ES-I3 (cell line): ENCODE measurements around the gene FHIT.
"Not testable (repeated sequence)": the region's sequence is repeated elsewhere in the genome, so short reads cannot be mapped to it uniquely, and the experiment has no call there.

ENCODE experiments used
- H3K36me3 ChIP-seq: 2 replicates; pipeline ENCODE4 v1.6.1; 2013; ENCODE audit warnings: mild to moderate bottlenecking, low read length, control low read depth, moderate library complexity; ENCODE audit not compliant: insufficient read depth
- H3K4me1 ChIP-seq: 2 replicates; pipeline ENCODE4 v1.6.1; 2013; ENCODE audit warnings: mild to moderate bottlenecking, control low read depth, low read length; ENCODE audit not compliant: insufficient read depth
- H3K9ac ChIP-seq: 2 replicates; pipeline ENCODE4 v1.6.1; 2013; ENCODE audit warnings: low read depth, mild to moderate bottlenecking, low read length, moderate library complexity
- H3K9me3 ChIP-seq: 2 replicates; pipeline ENCODE4 v1.6.1; 2013; ENCODE audit warnings: mild to moderate bottlenecking, low read length, moderate library complexity; ENCODE audit not compliant: control insufficient read depth, insufficient read depth

Gene FHIT

GRCh38 chr3:61216171-61216570 is 35.1 kb downstream of the FHIT start:
- not testable (repeated sequence) for H3K36me3 ChIP-seq, H3K9ac ChIP-seq, H3K9me3 ChIP-seq, H3K4me1 ChIP-seq

- Histone ChIP-seq H3K36me3 (no peaks in the 10 kb centered on the region), H3K9me3 (no peaks in the 10 kb centered on the region), H3K4me1 (no peaks in the 10 kb centered on the region), H3K9ac (no peak overlapping the region)
These were observed 49.2 kb downstream of the FHIT start for GRCh38 chr3:61202086-61202485.

GRCh38 chr3:61201071-61201470 is 50.2 kb downstream of the FHIT start:
- Histone ChIP-seq H3K9ac (no peak overlapping the region), H3K4me1 (no peaks in the 10 kb centered on the region), H3K9me3 (no peaks in the 10 kb centered on the region), H3K36me3 (no peaks in the 10 kb centered on the region)

- H3K4me1 ChIP-seq, result no peaks in the 10 kb centered on the region
- no peaks in the 10 kb centered on the region for H3K36me3 ChIP-seq
- no peaks in the 10 kb centered on the region for H3K9me3 ChIP-seq
- H3K9ac ChIP-seq, result no peak overlapping the region
These were observed 51.0 kb downstream of the FHIT start for GRCh38 chr3:61200270-61200669.

- Histone ChIP-seq H3K4me1 (no peaks in the 10 kb centered on the region), H3K9me3 (no peaks in the 10 kb centered on the region), H3K36me3 (no peaks in the 10 kb centered on the region)
These were observed 51.4 kb downstream of the FHIT start for GRCh38 chr3:61199843-61200242.

GRCh38 chr3:61194892-61195538 is 56.2 kb downstream of the FHIT start:
- Histone ChIP-seq H3K36me3 (no peaks in the 10 kb centered on the region), H3K9me3 (no peaks in the 10 kb centered on the region), H3K4me1 (0 out of 2 replicates have a peak, but pooled peaks cover 5% of the 10 kb centered on the region), H3K9ac (no peak overlapping the region)

More at GRCh38 chr3:61199843-61200242, 51.4 kb downstream of the FHIT start:
- no peak overlapping the region for H3K9ac ChIP-seq

- Histone ChIP-seq H3K9ac (no peak overlapping the region), H3K36me3 (no peaks in the 10 kb centered on the region), H3K4me1 (0 out of 2 replicates have a peak, but pooled peaks cover 5% of the 10 kb centered on the region), H3K9me3 (no peaks in the 10 kb centered on the region)
These were observed 59.0 kb downstream of the FHIT start for GRCh38 chr3:61192222-61192621.

- H3K9me3 ChIP-seq, H3K4me1 ChIP-seq, H3K9ac ChIP-seq, H3K36me3 ChIP-seq: not testable (repeated sequence)
These were observed 61.0 kb downstream of the FHIT start for GRCh38 chr3:61190205-61190604.

GRCh38 chr3:61186030-61186429 is 65.2 kb downstream of the FHIT start:
- Histone ChIP-seq H3K4me1 (0 out of 2 replicates have a peak, but pooled peaks cover 4% of the 10 kb centered on the region), H3K9me3 (no peaks in the 10 kb centered on the region), H3K9ac (no peak overlapping the region), H3K36me3 (no peaks in the 10 kb centered on the region)

GRCh38 chr3:61184956-61185355 is 66.3 kb downstream of the FHIT start:
- Histone ChIP-seq H3K9me3 (no peaks in the 10 kb centered on the region), H3K36me3 (no peaks in the 10 kb centered on the region), H3K4me1 (0 out of 2 replicates have a peak, but pooled peaks cover 4% of the 10 kb centered on the region), H3K9ac (no peak overlapping the region)

GRCh38 chr3:61182662-61183061 is 68.6 kb downstream of the FHIT start:
- no peak overlapping the region for H3K9ac ChIP-seq
- 0 out of 2 replicates have a peak, but pooled peaks cover 4% of the 10 kb centered on the region for H3K4me1 ChIP-seq
- no peaks in the 10 kb centered on the region for H3K9me3 ChIP-seq
- H3K36me3 ChIP-seq, result no peaks in the 10 kb centered on the region

GRCh38 chr3:61181874-61182273 is 69.4 kb downstream of the FHIT start:
- 0 out of 2 replicates have a peak, but pooled peaks cover 4% of the 10 kb centered on the region for H3K4me1 ChIP-seq
- no peaks in the 10 kb centered on the region for H3K9me3 ChIP-seq
- no peak overlapping the region for H3K9ac ChIP-seq
- no peaks in the 10 kb centered on the region for H3K36me3 ChIP-seq

GRCh38 chr3:61180206-61180605 is 71.0 kb downstream of the FHIT start:
- Histone ChIP-seq H3K36me3 (no peaks in the 10 kb centered on the region), H3K9ac (no peak overlapping the region), H3K9me3 (no peaks in the 10 kb centered on the region), H3K4me1 (0 out of 2 replicates have a peak, but pooled peaks cover 3% of the 10 kb centered on the region)

GRCh38 chr3:61178167-61178566 is 73.1 kb downstream of the FHIT start:
- H3K36me3 ChIP-seq, result no peaks in the 10 kb centered on the region
- no peaks in the 10 kb centered on the region; the same call in 1 of the 2 replicates for H3K4me1 ChIP-seq
- H3K9me3 ChIP-seq, result no peaks in the 10 kb centered on the region
- H3K9ac ChIP-seq, result no peak overlapping the region

GRCh38 chr3:61177450-61177849 is 73.8 kb downstream of the FHIT start:
- H3K9me3 ChIP-seq, result no peaks in the 10 kb centered on the region
- H3K4me1 ChIP-seq, result peaks cover 2% of the 10 kb centered on the region; the same call in 1 of the 2 replicates
- no peak overlapping the region for H3K9ac ChIP-seq
- H3K36me3 ChIP-seq, result no peaks in the 10 kb centered on the region
